GM19023 (cell line): ENCODE measurements around the gene PABPN1.

Experiments used
- ATAC-seq: cut with Tn5 transposase; IDR thresholded peaks from one replicate; pipeline ENCODE4 v1.9.1; 2021; ENCODE audit warnings: mild to moderate bottlenecking, moderate library complexity; ENCODE audit not compliant: unreplicated experiment

Gene PABPN1

GRCh38 chr14:23357261-23357660, 36.0 kb downstream of the PABPN1 start:
- no peak for ATAC-seq

- ATAC-seq = no peak
These were observed 36.8 kb downstream of the PABPN1 start for GRCh38 chr14:23358042-23358441.

- ATAC-seq = no peak
These were observed 37.4 kb downstream of the PABPN1 start for GRCh38 chr14:23358553-23359166.

- ATAC-seq = no peak
These were observed 37.9 kb downstream of the PABPN1 start for GRCh38 chr14:23359167-23359626.

- ATAC-seq = no peak
These were observed 38.6 kb downstream of the PABPN1 start for GRCh38 chr14:23359722-23360447.

- no peak for ATAC-seq
These were observed 39.2 kb downstream of the PABPN1 start for GRCh38 chr14:23360496-23360895.

GRCh38 chr14:23361320-23361719, 40.1 kb downstream of the PABPN1 start:
- ATAC-seq = no peak

- ATAC-seq = no peak
These were observed 40.5 kb downstream of the PABPN1 start for GRCh38 chr14:23361763-23362162.

- no peak for ATAC-seq
These were observed 40.9 kb downstream of the PABPN1 start for GRCh38 chr14:23362200-23362599.

- ATAC-seq = no peak
These were observed 43.1 kb downstream of the PABPN1 start for GRCh38 chr14:23364164-23365035.

GRCh38 chr14:23365036-23365731, 43.9 kb downstream of the PABPN1 start, which contains the start of gene EFS:
EFS (minus strand) TSS chr14:23365172; CDS start chr14:23365025, 147 bp downstream.
- no peak for ATAC-seq

- ATAC-seq = no peak
These were observed 44.6 kb downstream of the PABPN1 start for GRCh38 chr14:23365732-23366425.

- ATAC-seq = no peak
These were observed 45.2 kb downstream of the PABPN1 start for GRCh38 chr14:23366426-23366921.

GRCh38 chr14:23370221-23370620, 49.0 kb downstream of the PABPN1 start:
- ATAC-seq = no peak

GRCh38 chr14:23371865-23372264, 50.6 kb downstream of the PABPN1 start:
- ATAC-seq = no peak

GRCh38 chr14:23372509-23372908, 51.3 kb downstream of the PABPN1 start, which contains the start of gene IL25:
IL25 (plus strand) TSS chr14:23372809.
- ATAC-seq = no peak

- no peak for ATAC-seq
These were observed 51.8 kb downstream of the PABPN1 start for GRCh38 chr14:23373041-23373440.
